ENCODE data around the gene ANKRD44.
A peak's percentile ranks its signal among the peaks of the same experiment; 100 is the strongest.
"Not testable (repeated sequence)": the region's sequence is repeated elsewhere in the genome, so short reads cannot be mapped to it uniquely, and the experiment has no call there.

The ANKRD44 gene

DNA sequence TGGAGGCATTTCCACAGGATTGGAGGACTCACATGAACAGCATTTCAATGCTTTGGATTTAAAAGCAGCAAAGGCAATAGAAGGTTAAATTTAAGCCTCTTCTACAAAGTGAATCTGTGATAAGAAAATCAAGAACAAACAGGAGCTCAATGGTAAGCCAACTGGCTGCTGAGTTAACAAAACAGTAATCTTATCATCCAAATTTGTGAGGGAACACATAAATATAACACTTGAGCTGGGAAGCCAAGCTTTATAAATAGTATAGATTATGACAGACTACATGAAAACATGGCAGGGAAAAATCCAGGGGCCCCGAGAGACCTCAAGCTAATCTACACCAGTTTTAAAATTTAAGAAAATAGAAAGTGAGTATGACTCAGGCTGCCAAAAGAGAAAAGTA lies 275.6 kb downstream of the ANKRD44 start:
- no peak for FAIRE-seq

DNA sequence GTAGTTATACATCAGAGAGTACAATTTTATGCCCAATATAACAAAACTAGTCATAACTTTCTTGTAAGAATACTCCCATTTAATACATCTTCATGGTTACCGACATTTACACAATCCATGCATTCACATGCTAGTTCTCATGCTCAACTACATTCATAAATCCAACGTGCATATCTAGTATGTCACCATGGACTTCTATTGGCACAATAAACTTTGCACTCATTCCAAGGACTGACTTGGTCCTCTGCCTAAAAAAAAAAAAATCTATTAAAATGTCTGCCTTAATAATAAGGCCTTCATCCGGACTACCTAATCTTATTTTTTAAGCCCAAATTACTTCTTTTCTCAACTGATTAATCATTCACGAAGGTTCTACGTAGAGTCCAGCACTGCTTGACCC lies 276.3 kb downstream of the ANKRD44 start:
- FAIRE-seq: no peak

More for the DNA sequence above, 275.6 kb downstream of the ANKRD44 start:
- DNase-seq (ENCODE audit: low spot score): no peak

DNA sequence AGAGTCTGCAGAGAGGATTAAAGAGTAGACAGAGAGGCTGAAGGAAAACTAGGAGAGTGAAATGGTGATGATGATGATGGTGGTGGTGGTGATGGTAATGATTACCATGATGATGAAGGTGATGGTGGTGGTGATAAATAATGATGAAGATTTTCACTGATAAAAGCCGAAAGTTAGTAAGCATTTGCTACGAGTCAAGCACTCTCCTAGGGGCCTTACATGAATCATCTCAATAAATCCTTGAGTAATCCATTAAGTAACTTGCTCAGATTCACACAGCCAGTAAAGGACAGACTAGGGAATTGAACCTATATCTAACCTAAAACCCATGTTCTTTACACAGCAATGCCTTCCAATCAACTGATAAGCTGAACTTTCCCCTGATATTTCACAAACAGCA lies 277.4 kb downstream of the ANKRD44 start:
- DNase-seq (ENCODE audit: low spot score) (no peak), FAIRE-seq (no peak)

More for the DNA sequence above, 276.3 kb downstream of the ANKRD44 start:
- DNase-seq (ENCODE audit: low spot score): no peak

DNA sequence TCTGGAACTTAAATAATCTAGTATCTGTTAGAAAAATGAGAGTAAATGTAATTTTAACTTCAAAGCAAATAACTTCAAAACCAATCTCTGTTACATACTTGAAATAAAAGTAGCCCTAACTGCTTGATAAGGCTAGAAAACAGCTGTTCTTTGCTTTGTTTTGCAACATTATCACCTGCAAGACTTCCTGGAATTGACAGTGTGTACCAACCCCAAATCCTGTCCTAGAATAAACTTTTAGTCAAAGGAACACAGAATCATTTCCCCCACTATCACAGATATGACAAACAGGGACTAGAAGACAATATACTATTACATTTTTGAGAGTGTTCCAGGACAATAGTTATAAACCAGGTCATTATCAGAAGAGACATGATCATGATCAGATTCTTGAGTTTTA lies 278.8 kb downstream of the ANKRD44 start:
- FAIRE-seq: no peak
- DNase-seq (ENCODE audit: low spot score): no peak

DNA sequence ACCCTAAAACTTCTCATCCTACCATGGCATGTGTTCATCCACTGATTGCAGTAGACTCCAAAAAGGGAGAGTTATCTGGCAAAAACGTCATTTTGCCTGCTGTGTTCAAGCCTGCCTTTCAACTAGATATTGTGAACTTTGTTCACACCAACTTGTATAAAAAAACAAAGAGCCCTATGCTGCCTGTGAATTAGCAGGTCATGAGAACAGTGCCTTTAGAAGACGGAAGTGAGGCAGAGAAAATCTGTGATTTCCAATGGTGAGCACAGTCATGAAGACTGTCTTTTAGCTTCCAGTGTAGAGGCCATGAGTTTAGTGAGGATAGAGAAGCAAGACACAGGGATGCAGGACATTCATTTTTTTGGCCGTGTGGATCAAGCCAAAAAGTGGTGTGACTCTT lies 280.5 kb downstream of the ANKRD44 start:
- no peak for FAIRE-seq
- DNase-seq (ENCODE audit: low spot score): no peak

DNA sequence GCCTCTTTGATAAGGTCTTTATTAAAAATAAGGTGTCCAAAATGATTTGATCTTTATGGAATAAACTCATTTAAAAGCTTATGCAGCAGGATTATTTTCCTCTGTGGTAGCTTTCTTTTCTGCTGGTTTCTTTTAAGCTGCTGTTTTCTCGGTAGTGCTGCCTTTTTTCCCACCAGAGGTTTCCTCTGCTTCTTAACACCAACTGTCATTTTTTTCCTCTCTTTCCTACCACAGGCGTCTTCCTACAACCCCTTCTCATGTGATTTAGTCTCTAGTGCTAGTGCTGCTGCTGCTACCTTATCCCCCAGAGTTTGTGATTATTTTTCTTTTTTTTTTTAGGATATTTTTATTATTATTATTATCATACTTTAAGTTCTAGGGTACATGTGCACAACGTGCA lies 281.9 kb downstream of the ANKRD44 start:
- DNase-seq (ENCODE audit: low spot score): peak; percentile 7
- FAIRE-seq: no peak

DNA sequence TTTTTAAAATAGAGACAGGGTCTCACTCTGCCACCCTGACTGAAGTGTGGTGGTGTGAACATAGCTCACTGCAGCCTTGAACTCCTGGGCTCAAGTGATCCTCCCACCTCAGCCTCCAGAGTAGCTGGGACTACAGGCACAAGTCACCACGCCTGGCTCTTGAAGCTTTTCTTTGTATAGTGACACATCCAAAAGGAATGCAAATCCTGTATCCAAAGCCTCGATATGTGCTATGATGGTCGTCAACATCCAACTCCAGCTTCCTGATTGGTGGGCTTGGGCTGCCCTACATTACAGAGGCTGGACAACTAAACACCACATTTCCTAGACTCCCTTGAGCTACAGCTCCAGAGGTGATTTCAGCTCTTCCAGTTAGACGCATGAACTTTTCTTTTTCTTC lies 282.4 kb downstream of the ANKRD44 start:
- FAIRE-seq (no peak), DNase-seq (ENCODE audit: low spot score) (peak; percentile 84)

DNA sequence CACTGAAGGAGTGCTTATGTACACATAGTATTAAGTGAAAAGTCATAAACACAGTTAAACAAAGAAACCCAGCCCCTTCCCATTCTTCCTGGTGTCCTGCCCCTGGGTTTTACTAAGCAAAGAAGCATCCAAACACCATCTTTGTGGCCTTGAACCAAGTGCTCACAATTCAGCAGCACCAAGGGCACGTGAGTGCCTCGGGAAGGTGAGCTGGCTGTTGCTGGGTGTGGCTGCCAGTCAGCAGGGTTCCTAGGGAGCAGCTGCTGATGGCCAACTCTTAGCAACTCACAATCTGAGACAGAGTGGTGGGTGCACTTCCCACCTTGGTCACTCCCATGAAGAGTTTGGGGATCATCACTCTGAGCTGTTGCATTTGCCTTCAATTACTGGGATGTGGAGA lies 286.4 kb downstream of the ANKRD44 start:
- no peak for DNase-seq (ENCODE audit: low spot score)
- FAIRE-seq: no peak

DNA sequence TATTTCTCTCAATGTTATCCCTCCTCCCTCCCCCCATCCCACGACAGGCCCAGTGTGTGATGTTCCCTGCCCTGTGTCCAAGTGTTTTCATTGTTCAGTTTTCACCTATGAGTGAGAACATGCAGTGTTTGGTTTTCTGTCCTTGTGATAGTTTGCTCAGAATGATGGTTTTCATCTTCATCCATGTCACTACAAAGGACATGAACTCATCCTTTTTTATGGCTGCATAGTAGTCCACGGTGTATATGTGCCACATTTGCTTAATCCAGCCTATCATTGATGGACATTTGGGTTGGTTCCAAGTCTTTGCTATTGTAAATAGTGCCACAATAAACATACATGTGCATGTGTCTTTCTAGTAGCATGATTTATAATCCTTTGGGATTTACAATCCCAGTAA lies 289.7 kb downstream of the ANKRD44 start:
- FAIRE-seq; DNase-seq (ENCODE audit: low spot score): not testable (repeated sequence)

DNA sequence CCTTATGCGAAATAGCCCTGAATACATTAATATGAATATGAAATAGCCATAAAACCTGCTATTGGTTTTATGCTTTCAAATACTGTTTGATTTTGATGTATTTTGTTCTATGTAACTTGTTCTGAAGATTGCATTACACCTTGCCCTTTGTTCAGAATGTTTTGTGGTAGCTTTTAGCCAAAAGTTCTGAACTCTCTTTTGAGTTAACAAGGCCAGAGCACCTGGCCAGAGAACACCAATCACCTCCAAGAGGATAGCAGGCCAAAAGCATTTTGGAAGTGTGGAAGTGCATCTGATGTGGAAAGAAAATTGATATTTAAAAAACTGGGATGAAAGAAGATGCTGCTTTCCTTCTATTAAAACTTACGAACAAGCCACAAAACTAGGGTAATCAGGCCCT lies 297.5 kb downstream of the ANKRD44 start:
- DNase-seq (ENCODE audit: low spot score) (no peak), FAIRE-seq (no peak)

DNA sequence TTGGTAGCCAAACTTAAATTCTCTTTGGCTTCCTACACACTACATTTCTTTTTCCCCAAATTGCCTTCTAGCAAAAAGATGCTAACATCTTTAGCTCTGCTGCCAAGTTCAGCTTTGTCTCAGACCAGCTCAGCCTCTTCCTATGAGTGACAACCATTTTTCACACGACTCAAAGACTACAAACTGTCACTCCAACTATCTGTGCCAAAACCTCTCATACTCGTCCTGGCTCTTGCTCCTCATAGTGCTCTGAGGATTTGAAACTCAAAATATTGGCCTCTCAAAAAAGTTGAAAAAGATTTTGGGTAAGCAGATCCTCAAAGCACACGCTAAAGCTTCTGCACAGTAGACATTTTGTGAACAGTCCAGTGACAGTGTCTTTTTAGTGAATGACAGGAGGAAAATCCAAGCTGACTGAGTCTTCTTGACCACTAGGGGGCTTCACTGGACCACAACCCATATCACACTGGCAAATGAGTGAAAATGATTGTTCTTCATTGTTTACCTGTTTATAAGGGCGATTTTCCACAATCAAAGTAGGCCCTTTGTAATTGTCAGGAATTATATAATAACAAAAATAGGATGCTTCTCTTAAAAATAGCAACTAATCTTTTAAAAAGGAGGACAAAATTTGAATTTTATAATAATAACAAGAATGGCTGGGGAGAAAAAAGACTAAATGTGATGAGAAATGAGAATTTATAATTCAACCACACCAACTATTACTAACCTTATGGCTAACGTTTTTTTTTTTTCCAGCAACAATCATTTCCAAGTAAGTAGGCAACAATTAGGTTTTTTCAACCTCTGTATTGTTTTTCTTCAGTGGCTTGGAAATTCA lies 298.6 kb downstream of the ANKRD44 start:
- DNase-seq (ENCODE audit: low spot score): peak; percentile 54
- no peak for FAIRE-seq

DNA sequence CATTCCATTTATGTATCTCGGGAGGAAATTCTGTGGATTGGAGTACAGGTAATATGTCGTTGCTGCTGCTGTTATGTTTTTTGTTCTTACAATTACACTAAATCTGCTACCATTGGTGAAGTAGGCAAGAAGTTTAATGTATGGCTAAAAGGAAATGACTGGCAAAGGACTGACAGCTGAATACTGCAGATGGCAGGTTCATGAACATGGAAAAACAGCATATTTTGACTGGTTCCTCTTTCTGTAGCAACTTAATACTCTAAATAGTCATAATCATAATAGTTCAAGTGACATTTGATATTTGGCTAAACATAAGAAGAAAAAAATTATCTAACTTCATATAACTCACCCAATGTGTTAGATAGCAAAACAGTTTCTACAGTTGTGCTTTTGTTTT lies 299.6 kb downstream of the ANKRD44 start:
- DNase-seq (ENCODE audit: low spot score): no peak
- FAIRE-seq: no peak

DNA sequence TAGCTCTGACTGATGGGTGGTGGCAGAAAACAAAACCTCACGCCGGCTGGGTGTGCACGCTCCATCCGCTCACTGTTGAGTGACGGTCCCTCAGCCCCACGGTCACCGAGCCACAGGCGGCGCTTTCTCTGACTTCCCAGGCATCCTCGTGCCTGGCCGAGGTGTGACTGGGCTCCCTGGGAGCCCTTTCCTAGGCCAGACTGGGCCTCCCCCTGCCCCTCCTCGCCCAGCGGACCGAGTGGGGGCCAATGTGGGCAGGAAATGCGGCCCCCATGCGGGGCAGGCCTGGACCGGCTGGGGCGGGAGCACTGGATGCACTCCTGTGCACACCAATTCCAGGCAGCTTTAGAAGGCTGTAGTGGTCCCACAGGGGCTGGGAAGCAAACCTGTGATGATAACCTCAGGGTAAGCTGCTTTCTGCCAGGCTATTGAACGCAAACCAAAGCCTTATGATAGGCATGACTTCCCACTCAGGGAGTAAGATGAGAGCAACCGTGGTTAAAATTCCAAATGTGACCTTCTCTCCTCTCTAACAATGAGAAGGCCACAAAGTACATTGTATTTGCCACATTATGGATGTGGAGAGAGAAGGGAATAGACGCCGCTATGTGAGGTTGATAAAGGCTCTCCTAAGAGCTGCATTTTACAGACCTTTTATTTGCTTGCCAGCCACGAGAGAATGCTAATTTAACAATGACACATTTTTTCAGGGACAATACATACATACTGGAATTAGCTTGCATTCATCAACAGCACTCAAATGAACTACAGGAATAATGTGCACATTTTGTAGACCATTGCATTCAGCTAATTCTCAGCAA lies 300.2 kb downstream of the ANKRD44 start:
- no peak for FAIRE-seq
- no peak for DNase-seq (ENCODE audit: low spot score)

DNA sequence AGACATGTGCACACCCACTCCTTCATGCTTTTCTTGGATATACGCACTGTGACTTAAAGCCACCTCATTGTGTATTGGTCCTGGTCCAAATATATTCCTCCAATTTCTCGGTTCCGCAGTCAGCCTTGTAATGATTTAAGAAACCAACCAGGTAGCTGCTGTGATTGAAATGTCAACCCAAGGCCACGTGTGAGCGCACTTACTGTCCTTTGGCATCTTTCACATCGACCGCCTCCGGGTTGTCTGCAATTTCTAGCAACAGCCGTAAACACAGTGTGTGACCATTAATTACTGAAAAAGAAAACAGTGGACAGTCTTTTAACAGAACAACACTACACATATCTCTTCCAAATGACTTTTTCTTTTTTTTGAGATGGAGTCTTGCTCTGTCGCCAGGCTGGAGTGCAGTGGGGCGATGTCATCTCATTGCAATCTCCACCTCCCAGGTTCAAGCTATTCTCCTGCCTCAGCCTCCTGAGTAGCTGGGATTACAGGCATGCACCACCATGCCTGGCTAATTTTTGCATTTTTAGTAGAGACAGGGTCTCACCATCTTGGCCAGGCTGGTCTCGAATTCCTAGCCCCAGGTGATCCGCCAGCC lies 301.7 kb downstream of the ANKRD44 start:
- FAIRE-seq: not testable (repeated sequence)

DNA sequence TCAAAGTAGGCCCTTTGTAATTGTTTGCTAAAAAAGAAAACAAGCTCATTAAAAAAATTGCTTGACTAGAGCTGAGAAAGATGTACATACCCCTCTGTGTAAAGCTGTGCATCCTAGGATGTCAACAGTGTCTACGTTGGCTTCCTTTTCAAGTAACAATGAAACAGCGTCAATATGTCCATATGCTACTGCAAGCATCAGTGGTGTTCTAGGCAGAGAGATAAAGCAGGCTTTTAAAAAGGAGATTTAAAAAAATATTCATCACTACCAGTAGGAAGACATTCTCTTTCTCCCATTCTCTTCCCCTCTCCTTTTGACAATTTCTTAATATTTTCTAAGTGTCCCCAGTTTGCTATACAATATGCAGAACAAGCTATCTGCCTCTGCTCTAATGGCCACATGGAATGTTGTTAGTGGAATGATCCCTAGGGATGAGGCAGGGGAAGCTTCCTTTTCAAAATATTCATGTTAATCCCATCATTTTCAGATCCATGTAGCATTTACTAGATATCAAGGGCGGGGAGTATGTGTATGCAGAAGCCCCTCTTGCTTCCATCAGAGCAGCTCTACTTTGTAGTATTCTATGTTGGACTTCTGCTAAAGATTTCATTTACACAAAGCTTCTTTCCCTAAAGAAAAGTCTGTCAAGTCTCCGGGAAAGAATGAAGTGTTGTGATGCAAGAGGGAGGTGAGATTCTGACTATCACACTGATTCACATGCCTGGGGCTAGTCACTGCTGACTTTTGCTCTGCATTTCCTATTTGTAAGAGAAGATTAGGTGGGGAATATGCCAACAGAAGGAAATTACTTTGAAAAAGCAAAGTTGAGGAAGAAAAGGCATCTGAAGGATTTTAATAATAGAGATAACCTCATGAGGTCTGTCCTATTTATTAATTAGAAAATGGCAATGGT lies 302.6 kb downstream of the ANKRD44 start:
- DNase-seq (ENCODE audit: low spot score): no peak
- FAIRE-seq: no peak

More for the DNA sequence above, 301.7 kb downstream of the ANKRD44 start:
- DNase-seq (ENCODE audit: low spot score): not testable (repeated sequence)

DNA sequence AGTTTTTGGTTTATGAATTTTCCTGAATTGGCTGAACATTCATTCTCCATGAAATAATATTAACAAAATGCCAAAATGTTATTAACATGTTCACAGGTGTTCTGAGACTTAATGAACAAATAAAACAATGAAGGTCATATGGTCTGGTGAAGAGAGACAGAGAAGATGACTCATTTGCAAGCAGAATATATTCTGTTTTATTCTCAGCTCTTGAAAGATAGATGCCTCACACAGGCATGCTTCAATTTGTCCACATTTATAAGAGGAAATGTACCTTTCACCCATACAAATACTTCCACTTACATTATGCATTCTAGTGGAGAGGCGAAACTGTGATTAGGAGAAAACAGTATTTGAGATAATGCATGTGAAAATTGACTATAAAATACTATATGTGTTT lies 308.7 kb downstream of the ANKRD44 start:
- FAIRE-seq: no peak
- no peak for DNase-seq (ENCODE audit: low spot score)

DNA sequence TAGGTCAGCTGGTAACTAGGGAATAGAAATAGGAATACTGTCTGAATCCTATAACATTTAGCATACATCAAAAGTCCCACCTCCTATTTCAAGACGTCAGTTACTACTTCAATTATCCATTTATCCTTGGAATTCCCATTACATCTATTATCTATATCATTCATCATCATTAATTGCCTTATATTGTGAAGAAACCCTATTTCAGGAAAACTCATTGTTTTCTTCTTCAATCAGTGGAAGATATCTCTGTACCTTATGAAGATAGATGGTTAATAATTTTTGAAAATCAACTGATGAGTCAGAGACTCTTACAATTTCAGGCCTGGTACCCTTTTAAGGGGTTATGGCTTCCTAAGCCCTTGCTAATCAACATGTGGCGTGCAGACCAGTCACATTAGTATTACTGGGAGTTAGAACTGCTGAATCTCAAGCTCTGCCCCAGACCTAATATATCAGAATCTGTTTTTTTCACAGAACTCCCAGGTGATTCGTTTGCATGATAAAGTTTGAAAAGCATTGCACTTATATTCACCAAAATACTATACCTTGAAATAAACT lies 314.7 kb downstream of the ANKRD44 start:
- FAIRE-seq: no peak
- no peak for DNase-seq (ENCODE audit: low spot score)

DNA sequence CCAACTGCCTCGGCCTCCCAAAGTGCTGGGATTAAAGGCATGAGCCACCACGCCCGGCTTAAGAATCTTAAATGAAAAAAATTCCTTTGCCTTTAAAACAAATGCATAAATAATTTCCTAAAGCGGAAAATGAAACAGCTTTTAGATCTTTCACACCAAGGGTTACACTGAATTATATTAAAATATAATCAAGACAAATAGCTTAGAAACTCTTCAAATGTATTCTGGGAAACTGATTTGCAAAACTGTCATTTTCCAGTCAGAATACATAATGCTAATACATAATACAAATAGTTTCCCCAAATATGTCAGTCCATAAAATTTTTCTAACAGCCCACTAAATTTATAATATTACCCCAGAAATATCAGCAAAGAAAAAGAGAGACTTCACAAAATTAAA lies 315.8 kb downstream of the ANKRD44 start:
- no peak for DNase-seq (ENCODE audit: low spot score)
- FAIRE-seq: no peak

DNA sequence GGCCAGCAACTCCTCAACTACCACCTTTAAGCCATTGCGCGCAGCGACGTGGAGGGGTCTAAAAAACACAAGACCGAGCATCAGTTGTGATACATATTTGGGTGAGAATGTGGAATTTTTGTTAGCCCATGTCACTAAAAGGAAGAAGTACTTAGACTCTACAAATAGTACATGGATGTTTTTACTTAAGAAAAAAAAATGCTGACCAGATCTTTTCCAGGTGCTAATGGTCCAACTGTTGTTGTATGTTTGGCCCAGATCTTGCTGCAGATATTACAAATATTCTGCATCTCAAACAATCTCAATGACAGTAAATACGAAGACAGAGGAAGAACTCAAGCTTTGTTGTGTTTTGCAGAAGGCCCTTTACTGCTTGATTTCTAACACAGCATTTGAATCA lies 317.0 kb downstream of the ANKRD44 start:
- FAIRE-seq: no peak

DNA sequence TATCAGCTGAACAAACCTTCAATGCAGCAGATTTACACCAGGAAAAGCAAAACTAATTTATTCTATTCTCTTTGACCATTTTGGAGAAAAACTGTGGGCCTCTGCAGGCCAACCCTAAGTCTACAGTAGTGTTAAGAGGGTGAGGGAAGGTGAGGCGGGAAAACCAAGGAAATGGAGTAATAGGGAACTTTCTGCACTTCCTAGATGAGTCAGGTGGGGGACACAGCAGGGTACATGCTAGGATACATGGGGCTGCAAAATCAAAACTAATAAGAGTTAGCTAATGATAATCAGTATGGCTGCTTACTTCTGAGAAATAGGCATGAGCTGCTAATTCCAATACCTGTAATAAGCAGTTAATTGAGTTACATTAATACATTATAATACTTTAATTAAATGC lies 318.1 kb downstream of the ANKRD44 start:
- FAIRE-seq (no peak), DNase-seq (ENCODE audit: low spot score) (no peak)

More for the DNA sequence above, 317.0 kb downstream of the ANKRD44 start:
- no peak for DNase-seq (ENCODE audit: low spot score)

Measured in urothelium cell line (cell line).